ENCODE measurements around the gene HRH2.
"Not testable (repeated sequence)": the region's sequence is repeated elsewhere in the genome, so short reads cannot be mapped to it uniquely, and the experiment has no call there.

GRCh38 chr5:175759991-175760390, 102.1 kb downstream of the HRH2 start:
- TF ChIP-seq POLR2A, POLR2AphosphoS5, TAF1, SPI1 (IDR thresholded peaks at IDR 0.05; ENCODE audit: low read depth, low read length): not testable (repeated sequence)
